ENCODE data around the gene HOPX. TPM values are rescaled to one million over a fixed set of nuclear protein-coding genes. Genes with fewer than 3 reads are reported as not detected.
"Not testable (repeated sequence)": the region's sequence is repeated elsewhere in the genome, so short reads cannot be mapped to it uniquely, and the experiment has no call there.

Gene HOPX
- total RNA-seq, 1 donor from 2014 or later: 42.1 TPM

DNA sequence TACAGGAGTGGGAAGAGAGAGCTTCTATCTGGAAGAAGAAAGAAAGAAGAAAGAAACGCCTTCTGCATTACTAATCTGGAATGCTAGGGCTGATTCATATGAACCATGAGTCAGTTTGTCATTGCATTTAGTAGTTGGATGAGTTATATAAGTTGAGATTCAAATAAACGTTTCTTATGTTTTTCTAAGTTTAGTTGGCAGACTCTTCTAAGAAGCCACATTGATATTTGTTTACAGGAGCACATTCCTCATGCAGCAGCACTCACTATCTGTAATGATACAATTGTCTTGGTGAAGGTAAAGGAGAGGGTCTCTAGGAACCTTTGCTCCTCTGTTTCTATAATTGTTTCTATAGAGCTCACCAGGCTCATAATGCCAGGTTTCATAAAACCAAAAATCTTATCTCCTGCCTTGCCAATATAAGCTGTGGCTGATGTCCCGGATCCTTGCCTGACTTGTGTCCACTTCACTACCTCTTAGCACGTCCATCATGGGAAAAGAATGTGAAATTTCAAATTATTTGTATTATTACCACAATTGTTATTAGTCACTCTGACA is 39.5 kb downstream of the HOPX start:
- Mint-ChIP-seq H3K27ac (peak overlapping the region; percentile 62), H3K36me3 (no peaks in the 10 kb centered on the region), H3K27me3 (no peaks in the 10 kb centered on the region), H3K9me3 (no peaks in the 10 kb centered on the region), H3K4me3 (no peak overlapping the region), H3K4me1 (ENCODE audit: unreplicated experiment) (no peaks in the 10 kb centered on the region)
- TF ChIP-seq, protein P1, sequence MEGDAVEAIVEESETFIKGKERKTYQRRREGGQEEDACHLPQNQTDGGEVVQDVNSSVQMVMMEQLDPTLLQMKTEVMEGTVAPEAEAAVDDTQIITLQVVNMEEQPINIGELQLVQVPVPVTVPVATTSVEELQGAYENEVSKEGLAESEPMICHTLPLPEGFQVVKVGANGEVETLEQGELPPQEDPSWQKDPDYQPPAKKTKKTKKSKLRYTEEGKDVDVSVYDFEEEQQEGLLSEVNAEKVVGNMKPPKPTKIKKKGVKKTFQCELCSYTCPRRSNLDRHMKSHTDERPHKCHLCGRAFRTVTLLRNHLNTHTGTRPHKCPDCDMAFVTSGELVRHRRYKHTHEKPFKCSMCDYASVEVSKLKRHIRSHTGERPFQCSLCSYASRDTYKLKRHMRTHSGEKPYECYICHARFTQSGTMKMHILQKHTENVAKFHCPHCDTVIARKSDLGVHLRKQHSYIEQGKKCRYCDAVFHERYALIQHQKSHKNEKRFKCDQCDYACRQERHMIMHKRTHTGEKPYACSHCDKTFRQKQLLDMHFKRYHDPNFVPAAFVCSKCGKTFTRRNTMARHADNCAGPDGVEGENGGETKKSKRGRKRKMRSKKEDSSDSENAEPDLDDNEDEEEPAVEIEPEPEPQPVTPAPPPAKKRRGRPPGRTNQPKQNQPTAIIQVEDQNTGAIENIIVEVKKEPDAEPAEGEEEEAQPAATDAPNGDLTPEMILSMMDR (conservative IDR thresholded peaks at IDR 0.05): peak; percentile 18
- no peak for DNase-seq (ENCODE audit: extremely low spot score, unreplicated experiment)

DNA sequence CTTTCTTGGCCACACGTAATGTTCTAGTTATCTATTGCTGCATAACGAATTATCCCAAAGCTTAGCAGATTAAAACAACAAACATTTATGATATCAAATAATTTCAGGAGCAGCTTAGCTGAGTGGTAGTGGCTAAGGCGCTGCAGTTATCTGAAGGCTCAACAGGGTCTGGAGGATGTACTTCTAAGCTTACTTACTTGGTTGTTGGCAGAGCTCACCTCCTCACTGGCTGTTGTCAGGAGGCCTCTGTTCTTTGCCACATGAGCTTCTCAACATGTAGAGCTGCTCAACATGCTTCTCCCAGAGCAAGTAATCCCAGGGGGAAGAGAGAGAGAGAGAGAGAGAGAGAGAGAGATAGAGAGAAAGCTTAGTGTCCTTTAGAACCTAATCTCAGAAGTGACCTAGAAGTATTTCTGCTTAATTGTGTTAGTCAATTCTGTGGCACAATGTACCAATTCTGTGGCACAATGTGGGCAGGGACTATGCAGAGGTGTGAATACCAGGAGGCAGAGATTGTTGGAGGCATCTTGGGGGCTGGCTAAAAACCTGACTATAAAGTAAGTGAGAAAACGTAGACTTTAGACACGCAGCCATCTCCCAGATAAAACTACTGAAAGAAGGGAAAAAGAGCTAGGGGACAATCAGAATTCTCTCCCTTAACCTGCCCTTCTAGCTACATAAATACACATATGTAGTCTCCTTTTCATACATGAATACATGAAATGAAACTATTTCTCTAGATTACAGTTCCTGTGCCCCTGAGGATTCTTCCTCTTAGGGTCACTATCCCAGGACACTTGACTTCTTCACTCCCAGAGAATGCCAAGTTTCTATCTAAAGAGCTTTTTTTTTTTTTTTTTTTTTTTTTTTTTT is 40.2 kb downstream of the HOPX start:
- TF ChIP-seq, protein P1 (conservative IDR thresholded peaks at IDR 0.05): no peak
- H3K4me3 Mint-ChIP-seq: no peak overlapping the region
- H3K9me3 Mint-ChIP-seq: no peaks in the 10 kb centered on the region
- no peak overlapping the region for H3K27ac Mint-ChIP-seq
- no peak for DNase-seq (ENCODE audit: extremely low spot score, unreplicated experiment)
- no peaks in the 10 kb centered on the region for H3K4me1 Mint-ChIP-seq (ENCODE audit: unreplicated experiment)
- no peaks in the 10 kb centered on the region for H3K36me3 Mint-ChIP-seq
- no peaks in the 10 kb centered on the region for H3K27me3 Mint-ChIP-seq

DNA sequence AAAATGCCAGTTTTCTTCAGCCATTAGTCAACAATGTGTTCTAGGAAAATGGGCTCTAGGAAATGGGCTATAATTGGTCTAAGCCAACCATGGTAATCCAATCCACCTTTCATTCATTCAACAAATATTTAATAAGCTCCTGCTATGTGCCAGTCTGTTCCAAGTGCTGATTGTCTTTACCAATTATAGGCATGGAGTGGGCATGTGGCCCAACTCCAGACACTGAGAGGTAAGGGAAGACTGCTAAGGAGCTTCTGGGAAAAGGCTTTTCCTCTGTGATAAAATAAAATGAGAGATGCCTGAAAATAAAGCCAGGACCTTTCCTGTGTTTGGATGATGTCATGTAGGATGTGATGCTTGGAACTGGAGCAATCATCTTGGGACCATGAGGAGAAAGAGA is 43.3 kb downstream of the HOPX start:
- no peak for DNase-seq (ENCODE audit: extremely low spot score, unreplicated experiment)
- H3K4me3 Mint-ChIP-seq: no peak overlapping the region
- no peaks in the 10 kb centered on the region for H3K9me3 Mint-ChIP-seq
- peak overlapping the region; percentile 23 for H3K27ac Mint-ChIP-seq
- H3K27me3 Mint-ChIP-seq: no peaks in the 10 kb centered on the region
- no peaks in the 10 kb centered on the region for H3K36me3 Mint-ChIP-seq
- TF ChIP-seq, protein P1 (conservative IDR thresholded peaks at IDR 0.05): no peak
- H3K4me1 Mint-ChIP-seq (ENCODE audit: unreplicated experiment): no peaks in the 10 kb centered on the region

DNA sequence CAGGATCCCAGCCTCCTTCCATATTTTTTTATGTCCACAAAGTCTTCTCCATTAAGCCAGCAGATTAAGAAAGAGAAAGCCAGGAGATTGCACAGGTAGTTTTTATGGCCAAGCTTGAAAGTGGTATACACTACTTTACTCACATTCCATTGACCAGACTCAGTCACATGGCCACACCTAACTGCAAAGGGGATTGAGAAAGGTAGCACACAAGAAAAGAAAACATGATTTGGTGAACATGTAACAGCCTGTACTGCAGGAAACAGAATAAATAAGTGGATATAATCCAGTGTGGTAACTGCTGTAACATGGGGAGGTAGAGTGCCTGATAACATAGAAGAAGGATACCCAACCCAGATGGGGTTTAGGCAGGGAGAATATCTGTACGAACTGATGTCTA is 43.9 kb downstream of the HOPX start:
- no peak for DNase-seq (ENCODE audit: extremely low spot score, unreplicated experiment)
- no peaks in the 10 kb centered on the region for H3K36me3 Mint-ChIP-seq
- H3K4me1 Mint-ChIP-seq (ENCODE audit: unreplicated experiment): no peaks in the 10 kb centered on the region
- H3K9me3 Mint-ChIP-seq: no peaks in the 10 kb centered on the region
- H3K27me3 Mint-ChIP-seq: no peaks in the 10 kb centered on the region
- peak overlapping the region; percentile 19 for H3K27ac Mint-ChIP-seq
- TF ChIP-seq, protein P1 (conservative IDR thresholded peaks at IDR 0.05): no peak
- H3K4me3 Mint-ChIP-seq: no peak overlapping the region

DNA sequence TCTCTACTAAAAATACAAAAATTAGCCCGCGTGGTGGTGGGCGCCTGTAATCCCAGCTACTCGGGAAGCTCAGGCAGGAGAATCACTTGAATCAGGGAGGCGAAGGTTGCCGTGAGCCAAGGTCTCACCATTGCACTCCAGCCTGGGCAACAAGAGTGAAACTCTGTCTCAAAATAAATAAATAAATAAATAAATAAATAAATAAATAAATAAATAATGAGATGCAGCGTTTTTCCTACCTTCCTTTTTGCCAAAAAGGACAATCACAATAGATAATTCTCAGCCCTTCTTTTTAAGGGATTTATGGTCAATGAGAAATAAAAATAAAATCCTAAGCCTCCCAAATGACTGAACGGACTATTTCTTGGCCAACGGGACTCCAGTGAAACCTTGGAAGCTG is 46.1 kb downstream of the HOPX start:
- DNase-seq (ENCODE audit: extremely low spot score, unreplicated experiment); H3K27ac Mint-ChIP-seq: not testable (repeated sequence)

DNA sequence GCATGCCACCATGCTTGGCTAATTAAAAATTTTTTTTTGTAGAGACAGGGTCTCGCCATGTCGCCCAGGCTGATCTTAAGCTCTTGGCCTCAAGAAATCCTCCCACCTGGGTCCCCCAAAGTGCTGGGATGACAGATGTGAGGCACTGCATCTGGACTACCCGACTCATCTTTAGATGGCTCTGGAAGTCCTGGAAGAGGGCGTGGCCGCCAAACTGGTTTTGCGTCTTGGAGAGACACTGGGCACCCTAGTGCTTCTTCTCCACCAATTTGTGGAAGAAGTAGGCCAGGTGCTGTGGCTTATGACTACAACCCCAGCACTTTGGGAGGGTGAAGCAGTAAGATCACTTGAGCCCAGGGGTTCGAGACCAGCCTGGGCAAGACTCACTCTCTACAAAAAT is 47.6 kb downstream of the HOPX start:
- no peak overlapping the region for H3K27ac Mint-ChIP-seq
- no peaks in the 10 kb centered on the region for H3K36me3 Mint-ChIP-seq
- H3K27me3 Mint-ChIP-seq: no peaks in the 10 kb centered on the region
- H3K4me1 Mint-ChIP-seq (ENCODE audit: unreplicated experiment): no peaks in the 10 kb centered on the region
- no peak overlapping the region for H3K4me3 Mint-ChIP-seq
- TF ChIP-seq, protein P1 (conservative IDR thresholded peaks at IDR 0.05): no peak
- no peak for DNase-seq (ENCODE audit: extremely low spot score, unreplicated experiment)
- peaks cover 3% of the 10 kb centered on the region for H3K9me3 Mint-ChIP-seq

More for the DNA sequence above, 46.1 kb downstream of the HOPX start:
- H3K36me3 Mint-ChIP-seq; H3K9me3 Mint-ChIP-seq; H3K27me3 Mint-ChIP-seq; H3K4me1 Mint-ChIP-seq (ENCODE audit: unreplicated experiment); H3K4me3 Mint-ChIP-seq: not testable (repeated sequence)

All from type B pancreatic cell (in vitro differentiated cells).